ENCODE results near the gene SNCAIP.

SNCAIP gene

GRCh38 chr5:122332599-122333555 is 20.8 kb downstream of the SNCAIP start:
- no peaks in the 10 kb centered on the region for H3K27me3 ChIP-seq (replicated peaks; ENCODE audit: control insufficient read depth, insufficient read depth, low read length, poor library complexity, severe bottlenecking)
- DNase-seq, result no peak
- no peaks in the 10 kb centered on the region for H3K4me1 ChIP-seq (ENCODE audit: control insufficient read depth, insufficient read depth, low read length, poor library complexity, severe bottlenecking)
- no peak overlapping the region for H3K27ac ChIP-seq (ENCODE audit: insufficient read depth, low read length, poor library complexity, severe bottlenecking)
- no peaks in the 10 kb centered on the region for H3K9me3 ChIP-seq (ENCODE audit: control insufficient read depth, low read length)
- H3K4me3 ChIP-seq (ENCODE audit: insufficient read depth, low read depth, low read length, poor library complexity, severe bottlenecking), result no peak overlapping the region
- no peaks in the 10 kb centered on the region for H3K36me3 ChIP-seq (ENCODE audit: control insufficient read depth, insufficient read depth, low read length)

GRCh38 chr5:122333564-122333963 is 21.5 kb downstream of the SNCAIP start:
- DNase-seq, result no peak
- H3K36me3 ChIP-seq (ENCODE audit: control insufficient read depth, insufficient read depth, low read length), result no peaks in the 10 kb centered on the region

DNA sequence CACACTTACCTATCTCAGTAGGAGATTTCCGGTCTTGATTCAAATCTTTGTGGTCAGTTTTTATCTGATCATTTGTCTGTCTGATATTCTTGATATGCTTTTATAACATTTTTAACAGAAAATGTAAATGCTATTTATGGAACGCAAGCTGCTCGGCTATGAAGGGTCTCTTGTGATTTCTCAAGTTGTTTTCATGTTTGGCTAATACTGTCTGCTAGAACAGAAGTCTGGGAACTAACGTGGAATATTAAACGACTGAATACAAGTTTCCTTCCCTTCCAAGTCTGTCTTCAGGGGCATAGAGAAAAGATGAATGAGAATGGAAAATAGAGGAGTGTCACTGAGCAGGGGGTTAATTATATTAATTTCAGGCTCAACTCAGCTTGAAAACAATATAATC is 27.6 kb downstream of the SNCAIP start:
- H3K4me3 ChIP-seq (ENCODE audit: insufficient read depth, low read depth, low read length, poor library complexity, severe bottlenecking), result no peak overlapping the region
- H3K4me1 ChIP-seq (ENCODE audit: control insufficient read depth, insufficient read depth, low read length, poor library complexity, severe bottlenecking), result no peaks in the 10 kb centered on the region
- no peaks in the 10 kb centered on the region for H3K27me3 ChIP-seq (replicated peaks; ENCODE audit: control insufficient read depth, insufficient read depth, low read length, poor library complexity, severe bottlenecking)
- H3K27ac ChIP-seq (ENCODE audit: insufficient read depth, low read length, poor library complexity, severe bottlenecking), result no peak overlapping the region
- no peaks in the 10 kb centered on the region for H3K9me3 ChIP-seq (ENCODE audit: control insufficient read depth, low read length)
- DNase-seq, result no peak
- no peaks in the 10 kb centered on the region for H3K36me3 ChIP-seq (ENCODE audit: control insufficient read depth, insufficient read depth, low read length)

More at GRCh38 chr5:122333564-122333963, 21.5 kb downstream of the SNCAIP start:
- no peak overlapping the region for H3K27ac ChIP-seq (ENCODE audit: insufficient read depth, low read length, poor library complexity, severe bottlenecking)
- H3K4me3 ChIP-seq (ENCODE audit: insufficient read depth, low read depth, low read length, poor library complexity, severe bottlenecking), result no peak overlapping the region
- H3K9me3 ChIP-seq (ENCODE audit: control insufficient read depth, low read length), result no peaks in the 10 kb centered on the region
- H3K4me1 ChIP-seq (ENCODE audit: control insufficient read depth, insufficient read depth, low read length, poor library complexity, severe bottlenecking), result no peaks in the 10 kb centered on the region
- H3K27me3 ChIP-seq (replicated peaks; ENCODE audit: control insufficient read depth, insufficient read depth, low read length, poor library complexity, severe bottlenecking), result no peaks in the 10 kb centered on the region

DNA sequence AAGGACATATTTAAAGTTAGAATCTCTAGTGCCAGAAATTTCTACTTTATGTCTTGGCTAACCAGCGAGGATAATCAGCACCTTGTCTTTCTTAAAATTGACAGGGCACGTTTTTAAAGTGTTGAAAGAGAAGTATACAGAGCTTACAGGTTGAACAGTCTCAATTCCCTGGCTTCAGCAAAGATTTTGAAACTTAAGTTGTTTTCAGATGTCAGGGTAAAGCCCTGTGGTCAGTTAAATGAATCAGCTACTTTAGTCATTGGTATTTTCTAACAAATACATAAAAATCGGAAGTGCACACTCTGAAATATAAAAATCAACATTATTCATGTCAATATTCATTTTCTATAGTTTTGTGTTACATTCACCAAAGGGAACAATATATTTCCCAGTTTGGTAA is 29.1 kb downstream of the SNCAIP start:
- Histone ChIP-seq H3K9me3 (ENCODE audit: control insufficient read depth, low read length) (no peaks in the 10 kb centered on the region), H3K27ac (ENCODE audit: insufficient read depth, low read length, poor library complexity, severe bottlenecking) (no peak overlapping the region), H3K36me3 (ENCODE audit: control insufficient read depth, insufficient read depth, low read length) (no peaks in the 10 kb centered on the region), H3K27me3 (replicated peaks; ENCODE audit: control insufficient read depth, insufficient read depth, low read length, poor library complexity, severe bottlenecking) (no peaks in the 10 kb centered on the region), H3K4me1 (ENCODE audit: control insufficient read depth, insufficient read depth, low read length, poor library complexity, severe bottlenecking) (no peaks in the 10 kb centered on the region), H3K4me3 (ENCODE audit: insufficient read depth, low read depth, low read length, poor library complexity, severe bottlenecking) (no peak overlapping the region)
- DNase-seq, result no peak

DNA sequence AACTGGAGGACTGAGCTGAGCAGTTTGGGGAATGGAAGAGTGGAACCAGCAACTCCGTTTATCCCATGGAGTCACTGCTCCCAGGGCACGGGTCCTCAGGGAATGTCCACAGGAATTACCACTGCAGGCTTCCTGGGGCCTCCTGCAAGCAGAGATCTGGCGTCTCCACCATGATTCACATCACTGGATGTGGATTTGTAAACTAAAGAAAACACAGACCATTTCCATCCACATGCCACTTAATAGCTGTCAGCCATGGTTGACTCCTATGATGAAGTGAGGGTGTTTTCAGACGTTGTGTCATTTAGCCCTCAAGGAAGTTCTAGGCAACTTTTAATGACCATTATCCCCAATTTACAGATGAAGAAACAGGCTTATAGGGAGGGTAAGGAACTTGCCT is 30.2 kb downstream of the SNCAIP start:
- H3K27me3 ChIP-seq (replicated peaks; ENCODE audit: control insufficient read depth, insufficient read depth, low read length, poor library complexity, severe bottlenecking), result no peaks in the 10 kb centered on the region
- no peak overlapping the region for H3K27ac ChIP-seq (ENCODE audit: insufficient read depth, low read length, poor library complexity, severe bottlenecking)
- H3K4me1 ChIP-seq (ENCODE audit: control insufficient read depth, insufficient read depth, low read length, poor library complexity, severe bottlenecking), result no peaks in the 10 kb centered on the region
- H3K9me3 ChIP-seq (ENCODE audit: control insufficient read depth, low read length), result no peaks in the 10 kb centered on the region
- H3K36me3 ChIP-seq (ENCODE audit: control insufficient read depth, insufficient read depth, low read length), result no peaks in the 10 kb centered on the region
- H3K4me3 ChIP-seq (ENCODE audit: insufficient read depth, low read depth, low read length, poor library complexity, severe bottlenecking), result no peak overlapping the region
- no peak for DNase-seq

- H3K27ac ChIP-seq (ENCODE audit: insufficient read depth, low read length, poor library complexity, severe bottlenecking), result no peak overlapping the region
- H3K4me1 ChIP-seq (ENCODE audit: control insufficient read depth, insufficient read depth, low read length, poor library complexity, severe bottlenecking), result no peaks in the 10 kb centered on the region
- DNase-seq, result no peak
- no peaks in the 10 kb centered on the region for H3K36me3 ChIP-seq (ENCODE audit: control insufficient read depth, insufficient read depth, low read length)
- H3K27me3 ChIP-seq (replicated peaks; ENCODE audit: control insufficient read depth, insufficient read depth, low read length, poor library complexity, severe bottlenecking), result no peaks in the 10 kb centered on the region
- no peaks in the 10 kb centered on the region for H3K9me3 ChIP-seq (ENCODE audit: control insufficient read depth, low read length)
- H3K4me3 ChIP-seq (ENCODE audit: insufficient read depth, low read depth, low read length, poor library complexity, severe bottlenecking), result no peak overlapping the region
Observed at GRCh38 chr5:122346897-122347581, 35.0 kb downstream of the SNCAIP start.

DNA sequence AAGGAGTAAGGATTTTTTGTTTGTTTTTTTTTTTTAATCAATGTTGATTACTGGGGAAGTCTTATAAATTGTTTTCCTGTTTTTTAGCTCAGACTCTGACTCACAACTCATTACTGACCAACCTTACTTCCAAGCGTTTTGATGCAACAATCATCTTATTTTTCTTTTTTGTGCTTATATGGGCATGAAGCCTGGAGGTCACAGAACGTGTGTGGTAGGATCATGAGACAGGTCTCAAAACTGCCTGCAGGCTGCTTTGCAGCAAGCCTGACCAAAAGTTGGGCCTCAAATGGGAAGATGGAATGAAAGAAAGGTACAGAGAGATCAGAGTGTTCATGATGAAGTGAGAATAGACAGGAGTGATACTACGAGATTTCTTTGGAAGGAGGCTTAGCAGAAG is 38.5 kb downstream of the SNCAIP start:
- no peak for DNase-seq
- no peaks in the 10 kb centered on the region for H3K36me3 ChIP-seq (ENCODE audit: control insufficient read depth, insufficient read depth, low read length)
- H3K9me3 ChIP-seq (ENCODE audit: control insufficient read depth, low read length), result no peaks in the 10 kb centered on the region
- no peak overlapping the region for H3K4me3 ChIP-seq (ENCODE audit: insufficient read depth, low read depth, low read length, poor library complexity, severe bottlenecking)
- H3K27me3 ChIP-seq (replicated peaks; ENCODE audit: control insufficient read depth, insufficient read depth, low read length, poor library complexity, severe bottlenecking), result no peaks in the 10 kb centered on the region
- H3K27ac ChIP-seq (ENCODE audit: insufficient read depth, low read length, poor library complexity, severe bottlenecking), result no peak overlapping the region
- no peaks in the 10 kb centered on the region for H3K4me1 ChIP-seq (ENCODE audit: control insufficient read depth, insufficient read depth, low read length, poor library complexity, severe bottlenecking)

DNA sequence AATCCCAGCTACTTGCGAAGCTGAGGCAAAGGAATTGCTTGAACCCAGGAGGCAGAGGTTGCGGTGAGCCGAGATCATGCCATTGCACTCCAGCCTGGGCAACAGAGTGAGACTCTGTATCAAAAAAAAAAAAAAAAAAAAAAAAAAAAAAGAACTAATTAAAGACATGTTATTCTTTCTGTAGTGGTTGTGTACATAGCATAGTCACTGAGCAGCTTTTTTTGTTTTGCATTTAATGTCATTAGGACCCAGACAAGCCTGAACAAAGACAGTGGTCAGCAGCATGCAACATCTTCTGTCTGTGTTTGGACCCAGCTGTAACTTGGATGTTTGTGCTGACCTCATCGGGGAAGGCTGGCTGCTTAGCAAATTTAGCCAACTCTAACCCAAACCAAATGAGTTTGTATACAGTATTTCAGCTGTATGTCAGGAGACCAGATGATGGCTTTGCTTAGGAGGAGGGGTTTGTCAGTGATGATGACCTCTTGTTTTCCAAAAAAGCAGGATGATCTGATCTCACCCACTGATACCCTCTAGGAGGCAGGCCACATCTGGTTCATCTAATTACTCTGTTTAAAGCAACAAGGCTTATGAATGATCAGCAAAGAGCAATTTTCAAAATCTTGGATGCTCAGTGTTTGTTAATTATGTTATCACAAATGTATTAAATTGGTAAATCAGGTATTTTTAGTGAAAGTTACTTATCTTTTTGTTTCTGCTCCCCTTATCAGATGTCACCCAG is 39.5 kb downstream of the SNCAIP start:
- H3K36me3 ChIP-seq (ENCODE audit: control insufficient read depth, insufficient read depth, low read length), result no peaks in the 10 kb centered on the region
- no peaks in the 10 kb centered on the region for H3K27me3 ChIP-seq (replicated peaks; ENCODE audit: control insufficient read depth, insufficient read depth, low read length, poor library complexity, severe bottlenecking)
- no peaks in the 10 kb centered on the region for H3K9me3 ChIP-seq (ENCODE audit: control insufficient read depth, low read length)
- no peaks in the 10 kb centered on the region for H3K4me1 ChIP-seq (ENCODE audit: control insufficient read depth, insufficient read depth, low read length, poor library complexity, severe bottlenecking)
- DNase-seq, result no peak
- H3K27ac ChIP-seq (ENCODE audit: insufficient read depth, low read length, poor library complexity, severe bottlenecking), result no peak overlapping the region
- no peak overlapping the region for H3K4me3 ChIP-seq (ENCODE audit: insufficient read depth, low read depth, low read length, poor library complexity, severe bottlenecking)

DNA sequence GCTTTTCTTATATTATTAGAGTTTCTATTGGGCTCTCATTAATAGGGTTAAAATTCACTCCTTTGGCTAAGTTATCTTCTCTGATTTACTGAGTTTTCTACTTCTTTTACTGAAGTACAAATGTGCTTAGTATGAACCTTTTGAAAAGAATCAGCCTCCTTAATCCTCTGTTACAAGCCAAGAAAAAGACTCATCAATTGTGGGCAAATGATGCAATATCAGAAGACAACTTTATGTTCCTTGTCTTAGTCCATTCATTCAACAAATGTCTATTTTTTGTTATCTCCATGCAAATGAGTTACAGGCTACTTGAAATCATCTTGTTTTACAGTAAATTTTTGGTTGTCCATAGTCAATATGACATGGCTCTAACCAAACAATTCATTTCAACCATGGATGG is 40.3 kb downstream of the SNCAIP start:
- H3K27me3 ChIP-seq (replicated peaks; ENCODE audit: control insufficient read depth, insufficient read depth, low read length, poor library complexity, severe bottlenecking), result no peaks in the 10 kb centered on the region
- no peak for DNase-seq
- H3K27ac ChIP-seq (ENCODE audit: insufficient read depth, low read length, poor library complexity, severe bottlenecking), result no peak overlapping the region
- H3K4me1 ChIP-seq (ENCODE audit: control insufficient read depth, insufficient read depth, low read length, poor library complexity, severe bottlenecking), result no peaks in the 10 kb centered on the region
- H3K9me3 ChIP-seq (ENCODE audit: control insufficient read depth, low read length), result no peaks in the 10 kb centered on the region
- no peaks in the 10 kb centered on the region for H3K36me3 ChIP-seq (ENCODE audit: control insufficient read depth, insufficient read depth, low read length)
- H3K4me3 ChIP-seq (ENCODE audit: insufficient read depth, low read depth, low read length, poor library complexity, severe bottlenecking), result no peak overlapping the region
